Endothelial cell of umbilical vein (primary cell): ENCODE measurements around the gene POLR3GL. TPM values are rescaled to one million over a fixed set of nuclear protein-coding genes. Genes with fewer than 3 reads are reported as not detected.

Experiments used
- BruUV-seq: library from RNA; stranded (reverse); fragments of 400-500 nt; replicated peaks from 2 replicates; lab custom pipeline; 2021; lab: Mats Ljungman, UMichigan
- CTCF ChIA-PET: fragments of 300-600, 350-600 bp; sonication (Branson Sonifier 250); formaldehyde crosslinking; loops from one replicate; lab custom pipeline; 2021; ENCODE audit warnings: antibody characterized with exemption, inconsistent platforms; lab: Charles Lee
- POLR2A ChIA-PET: fragments of 300-600, 350-600 bp; sonication (Branson Sonifier 250); formaldehyde crosslinking; loops from one replicate; lab custom pipeline; 2021; ENCODE audit warnings: antibody characterized with exemption, inconsistent platforms; lab: Charles Lee
- DNase-seq: peaks from one replicate; pipeline ENCODE4 v3.0.0-alpha.2; 2011; ENCODE audit warnings: low read depth, low spot score
- FAIRE-seq: peaks from 2 replicates; lab custom pipeline; 2011; peaks lifted over from hg19 to GRCh38; lab: Jason Lieb, UNC
- H2AFZ ChIP-seq: 2 replicates; pipeline ENCODE4 v1.6.0; 2012; ENCODE audit warnings: low read depth, low read length, control low read depth, inconsistent platforms
- H3K27ac ChIP-seq: 2 replicates; pipeline ENCODE4 v1.5.1; 2011; ENCODE audit warnings: low read depth, mild to moderate bottlenecking, control low read depth, low read length, moderate library complexity; ENCODE audit not compliant: insufficient read depth
- H3K27me3 ChIP-seq, 2 experiments: 2 replicates each; pipeline versions ENCODE4 v1.6.0 to v1.6.1; 2011; ENCODE audit warnings: low read length in 2 of 2, mixed read lengths in 1 of 2; ENCODE audit not compliant: control insufficient read depth in 2 of 2, insufficient read depth in 2 of 2
- H3K36me3 ChIP-seq, 2 experiments: 2 replicates in 1 of 2; 3 replicates in 1 of 2; pipeline ENCODE4 v1.5.1; 2011; ENCODE audit warnings: low read length in 2 of 2, mild to moderate bottlenecking in 1 of 2, moderate library complexity in 1 of 2; ENCODE audit not compliant: control insufficient read depth in 2 of 2, insufficient read depth in 2 of 2; ENCODE audit errors: extremely low read depth in 1 of 2
- H3K4me1 ChIP-seq: 3 replicates; pipeline ENCODE4 v1.5.1; 2011; ENCODE audit warnings: mild to moderate bottlenecking, low read length; ENCODE audit not compliant: control insufficient read depth, insufficient read depth; ENCODE audit errors: extremely low read depth
- H3K4me2 ChIP-seq: 2 replicates; pipeline ENCODE4 v1.6.1; 2011; ENCODE audit warnings: low read length, control low read depth, mixed read lengths; ENCODE audit not compliant: insufficient read depth
- H3K4me3 ChIP-seq, 3 experiments: fragments of 200-600 bp in 1 of 3; sonication (generic), shearing (Covaris generic) in 1 of 3; replicated peaks in 1 of 3; 2 replicates each; pipeline ENCODE4 v1.5.1; 2011 to 2016; ENCODE audit warnings: control low read depth in 3 of 3, low read length in 3 of 3, mild to moderate bottlenecking in 2 of 3, inconsistent platforms in 1 of 3, low read depth in 1 of 3, moderate library complexity in 1 of 3; ENCODE audit not compliant: insufficient read depth in 1 of 3
- H3K79me2 ChIP-seq: 2 replicates; pipeline ENCODE4 v1.6.0; 2012; ENCODE audit warnings: low read length, inconsistent platforms; ENCODE audit not compliant: control insufficient read depth, insufficient read depth
- H3K9ac ChIP-seq: replicated peaks from 2 replicates; pipeline ENCODE3; 2011; ENCODE audit warnings: low read length, control low read depth; ENCODE audit not compliant: insufficient read depth; ENCODE audit errors: extremely low read depth
- H3K9me1 ChIP-seq: replicated peaks from 3 replicates; pipeline ENCODE4 v1.6.0; 2011; ENCODE audit warnings: mild to moderate bottlenecking, low read length; ENCODE audit not compliant: control insufficient read depth, insufficient read depth; ENCODE audit errors: extremely low read depth
- H3K9me3 ChIP-seq: replicated peaks from 2 replicates; pipeline ENCODE4 v1.5.1; 2012; ENCODE audit warnings: low read length, inconsistent platforms; ENCODE audit not compliant: control insufficient read depth, insufficient read depth
- H4K20me1 ChIP-seq: replicated peaks from 2 replicates; pipeline ENCODE3; 2011; ENCODE audit warnings: mild to moderate bottlenecking, low read length; ENCODE audit not compliant: control insufficient read depth, insufficient read depth; ENCODE audit errors: extremely low read depth
- CTCF ChIP-seq, 2 donors: IDR thresholded peaks; 1 replicate in 1 of 2; 2 replicates in 1 of 2; pipeline ENCODE4 v1.5.1; 2011; ENCODE audit warnings: low read length in 2 of 2, mild to moderate bottlenecking in 2 of 2, moderate library complexity in 2 of 2, control low read depth in 1 of 2, inconsistent platforms in 1 of 2, low read depth in 1 of 2; ENCODE audit not compliant: insufficient read depth in 1 of 2; ENCODE audit errors: extremely low read depth in 1 of 2
- EZH2 ChIP-seq: IDR thresholded peaks from 2 replicates; pipeline ENCODE4 v1.6.1; 2012; ENCODE audit warnings: borderline replicate concordance, low read depth, mild to moderate bottlenecking, moderate library complexity, low read length, inconsistent platforms; ENCODE audit not compliant: severe bottlenecking
- FOS ChIP-seq: IDR thresholded peaks from 2 replicates; pipeline ENCODE4 v1.6.1; 2011; ENCODE audit warnings: mild to moderate bottlenecking, low read length, moderate library complexity, borderline replicate concordance; ENCODE audit not compliant: insufficient read depth
- GATA2 ChIP-seq: IDR thresholded peaks from 2 replicates; pipeline ENCODE4 v1.7.0; 2011; ENCODE audit warnings: low read depth, mild to moderate bottlenecking, moderate library complexity, mixed read lengths, low read length; ENCODE audit not compliant: insufficient read length, insufficient read depth
- JUN ChIP-seq: IDR thresholded peaks from 2 replicates; pipeline ENCODE4 v1.6.1; 2011; ENCODE audit warnings: borderline replicate concordance, low read depth; ENCODE audit not compliant: insufficient read length, insufficient read depth
- MAX ChIP-seq: IDR thresholded peaks from 2 replicates; pipeline ENCODE4 v1.6.1; 2011; ENCODE audit not compliant: insufficient read depth, insufficient read length
- MYC ChIP-seq: IDR thresholded peaks from one replicate; pipeline ENCODE4 v1.6.1; 2011; ENCODE audit warnings: mild to moderate bottlenecking, low read depth, low read length
- POLR2A ChIP-seq: IDR thresholded peaks from 2 replicates; pipeline ENCODE4 v1.6.1; 2012; ENCODE audit warnings: low read depth, mild to moderate bottlenecking, control low read depth, low read length
- POLR2AphosphoS5 ChIP-seq: IDR thresholded peaks from 2 replicates; pipeline ENCODE4 v1.6.1; 2012; ENCODE audit warnings: low read depth, mild to moderate bottlenecking, control low read depth, low read length, moderate library complexity; ENCODE audit not compliant: insufficient read depth
- dilution Hi-C: fragments of 300-500 bp; cut with MboI; formaldehyde crosslinking; loops from one replicate; pipeline ENCODE4 v1.15.0; 2019; ENCODE audit warnings: low sequenced_read_pairs; ENCODE audit not compliant: extremely low pct_ligation_motif_present
- intact Hi-C: fragments of 100-400 bp; cut with micrococcal nuclease; formaldehyde crosslinking; loops from one replicate; pipeline ENCODE4 v1.10.0; 2022
- polyA plus RNA-seq, 4 experiments: library from polyadenylated mRNA; depleted of rRNA in 3 of 4; stranded (reverse) in 3 of 4; unstranded in 1 of 4; fragments of >200 nt; gene quantifications; 2 replicates each; pipeline versions ENCODE4 v1.2.1 to v1.2.3, GENCODE V29; 2011 to 2012; ENCODE audit warnings: missing spikeins in 1 of 4
- total RNA-seq: library from RNA; stranded (reverse); gene quantifications from 2 replicates; pipeline ENCODE4 v1.2.3, GENCODE V29; 2021

The POLR3GL gene
- total and polyA plus RNA-seq, 2 donors (not counting 3 experiments of a cell fraction or from before 2014, with no cell fraction given): 12.4 to 15.3 TPM

- Histone ChIP-seq H3K36me3 (peaks cover 2 to 16% of the 10 kb centered on the region in 2 experiments), H2AFZ (no peak overlapping the region), H3K9ac (no peak overlapping the region), H3K27ac (no peak overlapping the region), H3K27me3 (no peaks in the 10 kb centered on the region), H3K79me2 (peaks cover 10% of the 10 kb centered on the region), H3K4me2 (no peak overlapping the region), H3K9me1 (no peaks in the 10 kb centered on the region), H4K20me1 (no peaks in the 10 kb centered on the region), H3K4me1 (peaks cover 6% of the 10 kb centered on the region), H3K9me3 (no peaks in the 10 kb centered on the region), H3K4me3 (no peak overlapping the region)
- ChIA-PET CTCF (interaction anchor here (10.4 to 20.0 kb wide), 2 partner anchors 12 to 15 kb away, joined by 87 to 496 read pairs; no protein-coding TSS in a partner anchor), POLR2A (no interaction called here)
- FAIRE-seq: no peak
- DNase-seq: no peak
- dilution Hi-C loops (no loop called here), intact Hi-C loops (no loop called here)
- no TSS peak for BruUV-seq
- TF ChIP-seq MAX (no peak), POLR2AphosphoS5 (no peak), POLR2A (no peak), MYC (no peak), CTCF (IDR thresholded peaks at IDR 0.05; ENCODE audit: extremely low read depth in 1 of 2, insufficient read depth in 1 of 2, low read depth in 1 of 2, low read length in 2 of 2) (no peak), GATA2 (no peak), JUN (no peak), EZH2 (no peak), FOS (no peak)
Measured at GRCh38 chr1:145991735-145992412, 27.4 kb downstream of the POLR3GL start.
